Peyer's patch (tissue), 4 donors: ENCODE measurements around the gene CD55.

Source experiments
- POLR2A ChIP-seq, 2 donors: fragments of 450-650 bp; IDR thresholded peaks; one replicate each; pipeline ENCODE4 v1.5.1; 2017; ENCODE audit warnings: antibody characterized with exemption in 2 of 2, mild to moderate bottlenecking in 2 of 2, moderate library complexity in 2 of 2
- TF ChIP-seq, protein P1 (sequence below), 6 experiments: fragments of 450-650 bp in 4 of 6; fragments of 200-600 bp in 2 of 6; sonication (generic) in 1 of 6; IDR thresholded peaks; one replicate each; pipeline ENCODE4 v1.5.1; 2017 to 2019; ENCODE audit warnings: antibody characterized with exemption in 6 of 6, mild to moderate bottlenecking in 3 of 6, moderate library complexity in 1 of 6

- TF ChIP-seq, protein P1, sequence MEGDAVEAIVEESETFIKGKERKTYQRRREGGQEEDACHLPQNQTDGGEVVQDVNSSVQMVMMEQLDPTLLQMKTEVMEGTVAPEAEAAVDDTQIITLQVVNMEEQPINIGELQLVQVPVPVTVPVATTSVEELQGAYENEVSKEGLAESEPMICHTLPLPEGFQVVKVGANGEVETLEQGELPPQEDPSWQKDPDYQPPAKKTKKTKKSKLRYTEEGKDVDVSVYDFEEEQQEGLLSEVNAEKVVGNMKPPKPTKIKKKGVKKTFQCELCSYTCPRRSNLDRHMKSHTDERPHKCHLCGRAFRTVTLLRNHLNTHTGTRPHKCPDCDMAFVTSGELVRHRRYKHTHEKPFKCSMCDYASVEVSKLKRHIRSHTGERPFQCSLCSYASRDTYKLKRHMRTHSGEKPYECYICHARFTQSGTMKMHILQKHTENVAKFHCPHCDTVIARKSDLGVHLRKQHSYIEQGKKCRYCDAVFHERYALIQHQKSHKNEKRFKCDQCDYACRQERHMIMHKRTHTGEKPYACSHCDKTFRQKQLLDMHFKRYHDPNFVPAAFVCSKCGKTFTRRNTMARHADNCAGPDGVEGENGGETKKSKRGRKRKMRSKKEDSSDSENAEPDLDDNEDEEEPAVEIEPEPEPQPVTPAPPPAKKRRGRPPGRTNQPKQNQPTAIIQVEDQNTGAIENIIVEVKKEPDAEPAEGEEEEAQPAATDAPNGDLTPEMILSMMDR (IDR thresholded peaks at IDR 0.05), result no peak
- no peak for TF ChIP-seq POLR2A (IDR thresholded peaks at IDR 0.05)
Observed at GRCh38 chr1:207343675-207344074, 22.2 kb downstream of the CD55 start.
